ENCODE measurements around the gene ANXA10.

ANXA10 gene

DNA sequence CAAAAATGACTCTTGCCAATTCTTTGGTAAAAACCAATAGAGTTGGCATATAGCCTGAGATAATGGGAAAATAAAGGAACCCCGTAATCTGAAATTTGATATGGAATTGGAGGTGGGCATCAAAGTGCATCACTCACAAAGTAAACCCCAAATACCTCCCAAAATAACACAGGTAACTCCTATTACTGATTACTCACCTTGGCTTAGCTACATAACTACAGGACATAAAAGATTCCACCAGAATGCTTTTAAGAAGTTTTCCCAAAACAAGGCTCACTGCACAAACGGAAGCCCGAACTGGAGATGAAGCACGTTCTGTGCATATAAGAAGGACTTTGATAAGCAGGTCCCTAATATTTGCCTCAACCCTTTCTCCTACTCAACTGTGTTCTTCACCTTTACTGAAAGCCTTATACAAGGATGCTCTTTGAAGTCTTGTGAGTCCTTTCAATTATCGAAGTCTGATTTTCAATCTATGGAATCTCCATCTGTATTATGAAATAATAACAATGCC lies 14.6 kb upstream of the ANXA10 start:
- TF ChIP-seq MYC (IDR thresholded peaks at IDR 0.05; ENCODE audit: low read depth, low read length) = no peak
- TF ChIP-seq, protein P1, sequence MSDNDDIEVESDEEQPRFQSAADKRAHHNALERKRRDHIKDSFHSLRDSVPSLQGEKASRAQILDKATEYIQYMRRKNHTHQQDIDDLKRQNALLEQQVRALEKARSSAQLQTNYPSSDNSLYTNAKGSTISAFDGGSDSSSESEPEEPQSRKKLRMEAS (IDR thresholded peaks at IDR 0.05; ENCODE audit: low read depth, low read length) = no peak
- TF ChIP-seq, protein P2, sequence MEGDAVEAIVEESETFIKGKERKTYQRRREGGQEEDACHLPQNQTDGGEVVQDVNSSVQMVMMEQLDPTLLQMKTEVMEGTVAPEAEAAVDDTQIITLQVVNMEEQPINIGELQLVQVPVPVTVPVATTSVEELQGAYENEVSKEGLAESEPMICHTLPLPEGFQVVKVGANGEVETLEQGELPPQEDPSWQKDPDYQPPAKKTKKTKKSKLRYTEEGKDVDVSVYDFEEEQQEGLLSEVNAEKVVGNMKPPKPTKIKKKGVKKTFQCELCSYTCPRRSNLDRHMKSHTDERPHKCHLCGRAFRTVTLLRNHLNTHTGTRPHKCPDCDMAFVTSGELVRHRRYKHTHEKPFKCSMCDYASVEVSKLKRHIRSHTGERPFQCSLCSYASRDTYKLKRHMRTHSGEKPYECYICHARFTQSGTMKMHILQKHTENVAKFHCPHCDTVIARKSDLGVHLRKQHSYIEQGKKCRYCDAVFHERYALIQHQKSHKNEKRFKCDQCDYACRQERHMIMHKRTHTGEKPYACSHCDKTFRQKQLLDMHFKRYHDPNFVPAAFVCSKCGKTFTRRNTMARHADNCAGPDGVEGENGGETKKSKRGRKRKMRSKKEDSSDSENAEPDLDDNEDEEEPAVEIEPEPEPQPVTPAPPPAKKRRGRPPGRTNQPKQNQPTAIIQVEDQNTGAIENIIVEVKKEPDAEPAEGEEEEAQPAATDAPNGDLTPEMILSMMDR (IDR thresholded peaks at IDR 0.05; ENCODE audit: low read depth, low read length) = no peak
- TF ChIP-seq POLR2A (IDR thresholded peaks at IDR 0.05; ENCODE audit: extremely low read depth, insufficient read length) = no peak
- no peak for DNase-seq (ENCODE audit: low read depth)
- H3K4me3 ChIP-seq (ENCODE audit: low read depth, low read length) = no peak overlapping the region

DNA sequence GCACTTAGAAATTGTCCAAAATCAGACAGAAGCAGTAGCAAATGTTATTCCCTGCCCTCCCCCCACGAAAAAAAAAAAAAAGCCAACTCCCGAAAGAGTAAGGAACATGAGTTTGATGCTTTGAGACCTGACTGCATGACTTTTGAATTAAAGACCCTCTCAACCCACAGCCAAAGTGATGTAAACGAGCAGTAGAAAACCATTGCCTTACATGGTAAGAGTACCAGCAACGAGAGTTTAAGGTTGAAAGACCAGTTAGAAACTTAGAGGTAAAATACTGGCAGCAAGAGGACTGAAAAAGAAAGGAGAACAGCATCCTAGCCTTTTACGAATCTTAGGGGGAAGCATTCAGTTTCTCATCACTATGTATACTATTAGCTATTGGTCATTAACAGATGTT lies 10.0 kb upstream of the ANXA10 start:
- H3K4me3 ChIP-seq (ENCODE audit: low read depth, low read length) = no peak overlapping the region
- TF ChIP-seq POLR2A (IDR thresholded peaks at IDR 0.05; ENCODE audit: extremely low read depth, insufficient read length) = no peak
- TF ChIP-seq, protein P1 (IDR thresholded peaks at IDR 0.05; ENCODE audit: low read depth, low read length) = no peak
- TF ChIP-seq MYC (IDR thresholded peaks at IDR 0.05; ENCODE audit: low read depth, low read length) = no peak
- TF ChIP-seq, protein P2 (IDR thresholded peaks at IDR 0.05; ENCODE audit: low read depth, low read length) = no peak
- no peak for DNase-seq (ENCODE audit: low read depth)

DNA sequence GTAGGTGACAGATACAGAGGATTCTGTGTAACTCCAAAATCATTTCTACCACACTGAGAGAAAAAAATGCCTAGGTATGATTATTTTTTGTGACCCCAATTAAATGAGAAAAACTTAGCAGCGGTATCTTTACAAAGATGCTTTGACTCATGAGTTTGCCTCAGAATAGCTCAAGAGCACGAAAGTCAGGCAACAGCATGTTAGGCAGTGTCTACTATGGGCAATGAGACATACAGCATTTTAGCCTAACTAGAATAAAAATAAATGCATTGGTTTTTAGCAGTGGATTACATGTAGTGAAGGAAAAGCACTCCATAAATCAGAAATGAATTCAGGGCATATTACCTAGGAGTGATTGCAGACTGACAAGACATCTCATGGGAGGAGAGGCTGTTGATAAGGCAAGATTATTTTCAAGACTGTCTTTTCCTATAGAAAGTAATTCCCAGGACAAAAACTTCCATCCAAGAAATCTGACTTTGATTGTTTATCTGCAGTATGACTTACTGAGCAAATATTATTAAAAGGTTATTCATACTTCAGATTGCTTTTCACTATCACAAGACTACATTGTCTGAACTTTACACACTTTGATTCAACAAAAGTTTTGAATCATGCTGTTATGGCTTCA lies 3.6 kb downstream of the ANXA10 start:
- DNase-seq (ENCODE audit: low read depth) = no peak
- no peak overlapping the region for H3K4me3 ChIP-seq (ENCODE audit: low read depth, low read length)
- TF ChIP-seq POLR2A (IDR thresholded peaks at IDR 0.05; ENCODE audit: extremely low read depth, insufficient read length) (no peak), MYC (IDR thresholded peaks at IDR 0.05; ENCODE audit: low read depth, low read length) (no peak)
- TF ChIP-seq, protein P1 (IDR thresholded peaks at IDR 0.05; ENCODE audit: low read depth, low read length) = no peak
- TF ChIP-seq, protein P2 (IDR thresholded peaks at IDR 0.05; ENCODE audit: low read depth, low read length) = no peak

DNA sequence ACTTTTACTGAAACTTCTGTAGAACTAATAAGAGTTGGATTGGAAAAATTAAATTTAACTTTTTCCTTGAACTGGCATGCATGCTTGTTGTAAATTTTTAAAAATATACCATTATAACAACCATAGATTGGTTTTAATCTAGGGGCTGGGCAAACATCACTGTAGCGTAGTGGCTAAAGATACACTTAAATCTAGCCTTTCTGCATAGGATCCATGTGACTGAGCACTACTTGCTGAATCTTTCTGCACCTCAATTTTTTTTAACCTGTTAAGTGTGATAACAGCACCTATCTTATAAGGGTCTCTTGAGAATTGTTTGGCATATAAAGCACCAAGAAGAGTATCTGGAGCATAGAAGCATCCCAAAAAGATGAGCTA lies 4.1 kb downstream of the ANXA10 start:
- DNase-seq (ENCODE audit: low read depth) = no peak
- H3K4me3 ChIP-seq (ENCODE audit: low read depth, low read length) = no peak overlapping the region
- TF ChIP-seq MYC (IDR thresholded peaks at IDR 0.05; ENCODE audit: low read depth, low read length) = no peak
- TF ChIP-seq, protein P2 (IDR thresholded peaks at IDR 0.05; ENCODE audit: low read depth, low read length) = no peak
- TF ChIP-seq, protein P1 (IDR thresholded peaks at IDR 0.05; ENCODE audit: low read depth, low read length) = no peak
- TF ChIP-seq POLR2A (IDR thresholded peaks at IDR 0.05; ENCODE audit: extremely low read depth, insufficient read length) = no peak

DNA sequence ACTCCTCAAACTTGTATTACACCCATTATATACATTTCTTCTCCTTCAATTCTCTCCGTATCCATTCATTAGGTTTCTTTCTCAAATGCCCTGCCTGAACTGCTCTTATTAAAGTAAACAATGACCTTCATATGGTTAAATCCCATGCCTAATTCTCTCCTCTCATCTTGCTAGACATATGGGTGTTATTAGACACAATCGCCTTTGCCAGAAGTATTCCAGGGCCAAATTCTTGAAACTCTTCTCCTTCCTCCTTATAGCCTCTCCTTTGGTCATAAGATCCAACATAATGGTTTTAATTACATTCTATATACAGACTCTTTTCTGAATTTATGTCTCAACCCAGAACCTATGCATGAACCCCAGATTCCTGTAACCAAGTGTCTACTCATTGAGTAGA lies 4.8 kb downstream of the ANXA10 start:
- TF ChIP-seq, protein P2 (IDR thresholded peaks at IDR 0.05; ENCODE audit: low read depth, low read length) = no peak
- TF ChIP-seq POLR2A (IDR thresholded peaks at IDR 0.05; ENCODE audit: extremely low read depth, insufficient read length) (no peak), MYC (IDR thresholded peaks at IDR 0.05; ENCODE audit: low read depth, low read length) (no peak)
- TF ChIP-seq, protein P1 (IDR thresholded peaks at IDR 0.05; ENCODE audit: low read depth, low read length) = no peak
- H3K4me3 ChIP-seq (ENCODE audit: low read depth, low read length) = no peak overlapping the region
- DNase-seq (ENCODE audit: low read depth) = no peak

Measured in NB4 (cell line).